AG04449 (cell line): Measurements from ENCODE around the gene COQ5.

Experiments used
- CTCF ChIA-PET: fragments of 350-600 bp; formaldehyde crosslinking; extraction: SDS; loops from one replicate; lab custom pipeline; 2021; ENCODE audit warnings: antibody characterized with exemption; lab: Yijun Ruan, JAX
- POLR2A ChIA-PET: fragments of 400-600, 350-600 bp; formaldehyde crosslinking; extraction: SDS; loops from one replicate; lab custom pipeline; 2020; ENCODE audit warnings: antibody characterized with exemption, inconsistent platforms; lab: Yijun Ruan, JAX
- DNase-seq: peaks from one replicate; pipeline ENCODE4 v3.0.0-alpha.2; 2010; ENCODE audit warnings: low read depth, low spot score
- H3K4me3 ChIP-seq: 2 replicates; pipeline ENCODE4 v1.5.1; 2011; ENCODE audit warnings: low read depth, mild to moderate bottlenecking, control low read depth, low read length
- CTCF ChIP-seq: IDR thresholded peaks from one replicate; pipeline ENCODE4 v1.5.1; 2011; ENCODE audit warnings: mild to moderate bottlenecking, moderate library complexity, low read length, control low read depth, inconsistent platforms; ENCODE audit not compliant: insufficient read depth; ENCODE audit errors: missing control alignments

COQ5 gene

GRCh38 chr12:120528861-120529525 is at the start of gene COQ5:
Gene COQ5 (minus strand): TSS chr12:120529158. CDS start chr12:120529141, 17 bp downstream.
- DNase-seq, result no peak
- no peak for TF ChIP-seq CTCF
- CTCF ChIA-PET, result interaction anchor here (1.0 kb wide), 1 partner anchor 9 kb away, joined by 5 read pairs; no protein-coding TSS in a partner anchor
- POLR2A ChIA-PET, result interaction anchor here (0.6 to 1.0 kb wide), 2 partner anchors 11 to 33 kb away, joined by 3 to 5 read pairs; partner anchors contain the start of gene DYNLL1
- peak within 1 kb of the TSS; percentile 92 for H3K4me3 ChIP-seq

GRCh38 chr12:120574106-120574505 is 45.1 kb upstream of the COQ5 start:
- no peak for DNase-seq
- POLR2A ChIA-PET, result no interaction called here
- CTCF ChIA-PET, result interaction anchor here (1.3 to 1.9 kb wide), 2 partner anchors 9 to 108 kb away, joined by 4 to 9 read pairs; no protein-coding TSS in a partner anchor
- no peak overlapping the region for H3K4me3 ChIP-seq
- TF ChIP-seq CTCF, result no peak

- no peak for DNase-seq
- no peak overlapping the region for H3K4me3 ChIP-seq
- TF ChIP-seq CTCF, result no peak
- POLR2A ChIA-PET, result no interaction called here
- CTCF ChIA-PET, result interaction anchor here (1.9 kb wide), 1 partner anchor 10 kb away, joined by 9 read pairs; no protein-coding TSS in a partner anchor
These were observed 44.6 kb upstream of the COQ5 start for GRCh38 chr12:120573560-120573959.

- no peak overlapping the region for H3K4me3 ChIP-seq
- ChIA-PET CTCF (interaction anchor here (1.9 to 6.7 kb wide), 2 partner anchors 10 to 11 kb away, joined by 5 to 53 read pairs; partner anchors contain the start of gene POP5), POLR2A (no interaction called here)
- TF ChIP-seq CTCF, result no peak
- no peak for DNase-seq
These were observed 42.3 kb upstream of the COQ5 start for GRCh38 chr12:120571299-120571698.

GRCh38 chr12:120563495-120563894 is 34.5 kb upstream of the COQ5 start:
- CTCF ChIA-PET, result interaction anchor here (0.9 to 1.1 kb wide), 2 partner anchors 19 to 86 kb away, joined by 3 read pairs; no protein-coding TSS in a partner anchor
- POLR2A ChIA-PET, result no interaction called here
- no peak for TF ChIP-seq CTCF
- no peak overlapping the region for H3K4me3 ChIP-seq
- DNase-seq, result no peak

GRCh38 chr12:120562906-120563305 is 33.9 kb upstream of the COQ5 start:
- no peak for DNase-seq
- POLR2A ChIA-PET, result no interaction called here
- CTCF ChIA-PET, result interaction anchor here (0.9 to 1.1 kb wide), 2 partner anchors 20 to 86 kb away, joined by 3 read pairs; no protein-coding TSS in a partner anchor
- no peak overlapping the region for H3K4me3 ChIP-seq
- TF ChIP-seq CTCF, result no peak
